HL-60 (cell line): ENCODE data around the gene RPS16.
A peak's percentile ranks its signal among the peaks of the same experiment; 100 is the strongest.

Experiments used
- DNase-seq, 2 experiments: peaks; one replicate each; pipeline ENCODE4 v3.0.0-alpha.2; 2010 to 2020; ENCODE audit warnings: low read depth in 1 of 2, low spot score in 1 of 2
- H3K27ac ChIP-seq: fragments of 250-450 bp; sonication (Bioruptor Pico); replicated peaks from 2 replicates; pipeline ENCODE4 v1.5.1; 2020; ENCODE audit warnings: mild to moderate bottlenecking, moderate library complexity
- H3K27me3 ChIP-seq: fragments of 250-450 bp; sonication (Bioruptor Pico); 2 replicates; pipeline ENCODE4 v1.5.1; 2021; ENCODE audit warnings: mild to moderate bottlenecking, moderate library complexity; ENCODE audit not compliant: insufficient read depth, poor library complexity, severe bottlenecking
- H3K4me3 ChIP-seq: replicated peaks from 2 replicates; pipeline ENCODE4 v1.5.1; 2011; ENCODE audit warnings: mild to moderate bottlenecking, control low read depth, low read length; ENCODE audit not compliant: insufficient read depth
- GABPA ChIP-seq: IDR thresholded peaks from 2 replicates; pipeline ENCODE4 v1.6.1; 2012; ENCODE audit warnings: low read depth
- POLR2AphosphoS5 ChIP-seq: IDR thresholded peaks from 2 replicates; pipeline ENCODE4 v1.6.1; 2012; ENCODE audit warnings: low read depth
- REST ChIP-seq: IDR thresholded peaks from 2 replicates; pipeline ENCODE4 v1.6.1; 2012; ENCODE audit warnings: low read depth; ENCODE audit not compliant: insufficient replicate concordance
- SPI1 ChIP-seq: IDR thresholded peaks from 2 replicates; pipeline ENCODE4 v1.6.1; 2012; ENCODE audit warnings: low read depth, mild to moderate bottlenecking, borderline replicate concordance
- TF ChIP-seq, protein P1 (sequence below): IDR thresholded peaks from one replicate; pipeline ENCODE4 v1.5.1; 2011; ENCODE audit warnings: low read length, control low read depth, inconsistent platforms; ENCODE audit not compliant: insufficient read depth

The RPS16 gene

GRCh38 chr19:39401549-39402345, 34.0 kb downstream of the RPS16 start:
- Histone ChIP-seq H3K4me3 (no peak overlapping the region; the same call in 1 of the 2 replicates), H3K27me3 (no peaks in the 10 kb centered on the region), H3K27ac (peak overlapping the region; percentile 91)
- DNase-seq, result peak in 1 of 2 experiments; percentile 32
- TF ChIP-seq SPI1 (no peak), REST (no peak), GABPA (no peak), POLR2AphosphoS5 (no peak)
- TF ChIP-seq, protein P1, sequence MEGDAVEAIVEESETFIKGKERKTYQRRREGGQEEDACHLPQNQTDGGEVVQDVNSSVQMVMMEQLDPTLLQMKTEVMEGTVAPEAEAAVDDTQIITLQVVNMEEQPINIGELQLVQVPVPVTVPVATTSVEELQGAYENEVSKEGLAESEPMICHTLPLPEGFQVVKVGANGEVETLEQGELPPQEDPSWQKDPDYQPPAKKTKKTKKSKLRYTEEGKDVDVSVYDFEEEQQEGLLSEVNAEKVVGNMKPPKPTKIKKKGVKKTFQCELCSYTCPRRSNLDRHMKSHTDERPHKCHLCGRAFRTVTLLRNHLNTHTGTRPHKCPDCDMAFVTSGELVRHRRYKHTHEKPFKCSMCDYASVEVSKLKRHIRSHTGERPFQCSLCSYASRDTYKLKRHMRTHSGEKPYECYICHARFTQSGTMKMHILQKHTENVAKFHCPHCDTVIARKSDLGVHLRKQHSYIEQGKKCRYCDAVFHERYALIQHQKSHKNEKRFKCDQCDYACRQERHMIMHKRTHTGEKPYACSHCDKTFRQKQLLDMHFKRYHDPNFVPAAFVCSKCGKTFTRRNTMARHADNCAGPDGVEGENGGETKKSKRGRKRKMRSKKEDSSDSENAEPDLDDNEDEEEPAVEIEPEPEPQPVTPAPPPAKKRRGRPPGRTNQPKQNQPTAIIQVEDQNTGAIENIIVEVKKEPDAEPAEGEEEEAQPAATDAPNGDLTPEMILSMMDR, result no peak

- no peak for TF ChIP-seq GABPA
- no peak for TF ChIP-seq POLR2AphosphoS5
- TF ChIP-seq SPI1, result no peak
- no peak for TF ChIP-seq REST
- TF ChIP-seq, protein P1, result no peak
- no peak for DNase-seq
- Histone ChIP-seq H3K27ac (no peak overlapping the region), H3K4me3 (no peak overlapping the region), H3K27me3 (no peaks in the 10 kb centered on the region)
These were observed 34.6 kb downstream of the RPS16 start for GRCh38 chr19:39401070-39401548.

GRCh38 chr19:39400061-39400460, 35.7 kb downstream of the RPS16 start:
- DNase-seq, result no peak
- TF ChIP-seq GABPA, result no peak
- TF ChIP-seq, protein P1, result no peak
- no peak for TF ChIP-seq POLR2AphosphoS5
- TF ChIP-seq SPI1, result no peak
- no peak for TF ChIP-seq REST
- no peak overlapping the region for H3K27ac ChIP-seq
- H3K27me3 ChIP-seq, result no peaks in the 10 kb centered on the region
- no peak overlapping the region for H3K4me3 ChIP-seq
